ENCODE data around the gene FILIP1L. TPM values are rescaled to one million over a fixed set of nuclear protein-coding genes. Genes with fewer than 3 reads are reported as not detected.

Gene FILIP1L
- total RNA-seq, 1 experiment from 2014 or later = 0.07 TPM

- Histone ChIP-seq H4K20me1 (ENCODE audit: control insufficient read depth, insufficient read depth, insufficient read length) (no peaks in the 10 kb centered on the region), H3K9ac (ENCODE audit: extremely low read depth, insufficient read length, low read length) (no peak overlapping the region), H3K18ac (ENCODE audit: insufficient read length, low read depth, low read length) (no peak overlapping the region), H2AK5ac (ENCODE audit: insufficient read length, low read length) (no peak overlapping the region), H2BK120ac (ENCODE audit: low read depth, low read length, poor library complexity, severe bottlenecking) (no peak overlapping the region), H3T11ph (ENCODE audit: low read length) (no peak overlapping the region), H3K14ac (ENCODE audit: insufficient read depth, low read length) (no peak overlapping the region), H3K79me2 (ENCODE audit: insufficient read depth, low read length) (no peaks in the 10 kb centered on the region), H2AFZ (ENCODE audit: low read length) (no peak overlapping the region), H4K8ac (replicated peaks; ENCODE audit: insufficient read length, low read depth, low read length) (no peak overlapping the region), H3K4ac (ENCODE audit: low read depth, low read length) (no peak overlapping the region), H4K91ac (ENCODE audit: insufficient read length, low read depth, low read length) (no peak overlapping the region), H3K4me2 (ENCODE audit: insufficient read depth, insufficient read length, low read length) (no peak overlapping the region), H3K9me3 (ENCODE audit: control insufficient read depth, low read depth, low read length) (no peaks in the 10 kb centered on the region), H2BK12ac (ENCODE audit: insufficient read length, low read depth, low read length) (no peak overlapping the region), H3K27ac (ENCODE audit: insufficient read length, low read depth, low read length) (no peak overlapping the region), H3K79me1 (ENCODE audit: insufficient read depth, low read depth, low read length, poor library complexity, severe bottlenecking) (no peaks in the 10 kb centered on the region), H3K4me1 (ENCODE audit: insufficient read depth, low read length) (no peaks in the 10 kb centered on the region), H3K27me3 (ENCODE audit: insufficient read depth, low read length) (peaks cover 6% of the 10 kb centered on the region; the same call in 1 of the 2 replicates), H2BK5ac (ENCODE audit: insufficient read length, low read length) (no peak overlapping the region), H2BK15ac (ENCODE audit: low read depth, low read length) (no peak overlapping the region), H3K23me2 (ENCODE audit: insufficient read length, low read depth, low read length, poor library complexity, severe bottlenecking) (no peaks in the 10 kb centered on the region), H2BK20ac (ENCODE audit: low read depth, low read length, poor library complexity, severe bottlenecking) (no peak overlapping the region), H4K5ac (ENCODE audit: insufficient read length, low read depth, low read length) (no peak overlapping the region), H3K23ac (ENCODE audit: insufficient read length, low read depth, low read length) (no peak overlapping the region), H3K56ac (ENCODE audit: insufficient read length, low read depth, low read length) (no peak overlapping the region)
- WGBS (ENCODE audit: extremely low coverage, insufficient read length, low lambda C conversion rate) = no CpG with 5 or more reads among the region's 1 CpG
- H3K27me3 Mint-ChIP-seq (ENCODE audit: low read depth) = peaks cover 17% of the 10 kb centered on the region
- no peaks in the 10 kb centered on the region for H3K9me3 Mint-ChIP-seq
- H3K27ac Mint-ChIP-seq = no peak overlapping the region
- peaks cover 0 to 3% (median 0%) of the 10 kb centered on the region in 3 experiments; a peak in 1 of 7 replicates for H3K36me3 Mint-ChIP-seq (ENCODE audit: insufficient read depth in 1 of 3, low read depth in 3 of 3)
- H3K4me1 Mint-ChIP-seq = peaks cover 3 to 7% of the 10 kb centered on the region in 2 experiments; a peak in 1 of 4 replicates
- DNase-seq = no peak
- no peak overlapping the region for H3K4me3 Mint-ChIP-seq
- TF ChIP-seq CTCF (conservative IDR thresholded peaks at IDR 0.05) = no peak
Observed at GRCh38 chr3:99883693-99884092, 230.6 kb downstream of the FILIP1L start.
